ENCODE data around the gene TBC1D8.

GRCh38 chr2:101142163-101142562 lies 9.0 kb downstream of the TBC1D8 start:
- TF ChIP-seq CTCF (IDR thresholded peaks at IDR 0.05) (no peak), EZH2 (IDR thresholded peaks at IDR 0.05) (no peak), EZH2phosphoT487 (IDR thresholded peaks at IDR 0.05) (no peak)

Measured in neural progenitor cell (in vitro differentiated cells).